CD4-positive, alpha-beta T cell (primary cell): ENCODE data around the gene SCUBE1. TPM values are rescaled to one million over a fixed set of nuclear protein-coding genes. Genes with fewer than 3 reads are reported as not detected.

Experiments used
- ATAC-seq: fragments of 200-7000 bp; cut with Tn5 transposase; one replicate; pipeline ENCODE4 v1.10.0; 2022; ENCODE audit warnings: mild to moderate bottlenecking; ENCODE audit not compliant: poor library complexity
- CTCF ChIA-PET: fragments of 350-600 bp; sonication (Branson Sonifier 250); formaldehyde crosslinking; loops from one replicate; lab custom pipeline; 2021; ENCODE audit warnings: antibody characterized with exemption, inconsistent platforms; lab: Charles Lee
- POLR2A ChIA-PET: fragments of 350-600 bp; sonication (Branson Sonifier 250); formaldehyde crosslinking; loops from one replicate; lab custom pipeline; 2021; ENCODE audit warnings: antibody characterized with exemption, inconsistent platforms; lab: Charles Lee
- DNase-seq, 14 experiments: peaks; one replicate each; pipeline ENCODE4 v3.0.0-alpha.2; 2013 to 2020; ENCODE audit warnings: mixed read lengths in 2 of 14
- H3K27ac ChIP-seq, 2 donors: one replicate each; pipeline versions ENCODE4 v1.5.1 to v1.7.0; 2013; ENCODE audit warnings: low read length in 2 of 2, low read depth in 1 of 2, mild to moderate bottlenecking in 1 of 2
- H3K27me3 ChIP-seq, 2 experiments: 1 replicate in 1 of 2; 2 replicates in 1 of 2; pipeline versions ENCODE4 v1.6.1 to v1.7.0; 2013; ENCODE audit warnings: low read length in 2 of 2, control low read depth in 1 of 2, mild to moderate bottlenecking in 1 of 2, moderate library complexity in 1 of 2; ENCODE audit not compliant: insufficient read depth in 2 of 2, control insufficient read depth in 1 of 2
- H3K36me3 ChIP-seq: one replicate; pipeline ENCODE4 v1.6.1; 2013; ENCODE audit warnings: low read length, control low read depth; ENCODE audit not compliant: insufficient read depth
- H3K4me1 ChIP-seq: one replicate; pipeline ENCODE4 v1.6.1; 2013; ENCODE audit warnings: low read length, control low read depth; ENCODE audit not compliant: insufficient read depth
- H3K4me3 ChIP-seq: one replicate; pipeline ENCODE4 v1.5.1; 2013; ENCODE audit warnings: mild to moderate bottlenecking, low read length, moderate library complexity
- H3K9me3 ChIP-seq, 2 experiments: 1 replicate in 1 of 2; 2 replicates in 1 of 2; pipeline versions ENCODE4 v1.6.1 to v1.7.0; 2013; ENCODE audit warnings: low read length in 2 of 2, mild to moderate bottlenecking in 2 of 2, control low read depth in 1 of 2, moderate library complexity in 1 of 2; ENCODE audit not compliant: control insufficient read depth in 1 of 2, insufficient read depth in 1 of 2
- H3K27ac Mint-ChIP-seq: one replicate; pipeline ENCODE4 v1.8.0; 2020; ENCODE audit warnings: mixed read lengths
- H3K27me3 Mint-ChIP-seq: one replicate; pipeline ENCODE4 v1.8.0; 2021; ENCODE audit warnings: mixed read lengths
- H3K36me3 Mint-ChIP-seq: one replicate; pipeline ENCODE4 v1.8.0; 2021; ENCODE audit warnings: low read depth, mixed read lengths
- H3K4me1 Mint-ChIP-seq: one replicate; pipeline ENCODE4 v1.8.0; 2021; ENCODE audit warnings: low read depth, mixed read lengths
- H3K4me3 Mint-ChIP-seq: one replicate; pipeline ENCODE4 v1.8.0; 2020; ENCODE audit warnings: mild to moderate bottlenecking, mixed read lengths
- H3K9me3 Mint-ChIP-seq: one replicate; pipeline ENCODE4 v1.8.0; 2020; ENCODE audit warnings: mixed read lengths
- CTCF ChIP-seq: fragments of 200-600 bp; IDR thresholded peaks from one replicate; pipeline ENCODE4 v1.8.0; 2022; ENCODE audit warnings: antibody characterized with exemption, mild to moderate bottlenecking
- intact Hi-C, 2 experiments: fragments of 100-400 bp; cut with DNase I in 1 of 2; cut with micrococcal nuclease in 1 of 2; formaldehyde crosslinking; loops; one replicate each; pipeline versions ENCODE4 v1.15.1 to v1.9.0; 2023 to 2025; cut with DNase I, micrococcal nuclease
- total RNA-seq, 174 experiments: library from RNA in 2 of 174; stranded (reverse) in 2 of 174; gene quantifications; one replicate each; pipeline ENCODE4 v1.2.3 and lab custom pipeline; 2021 to 2026

Gene SCUBE1
- total RNA-seq, 2 experiments from 2014 or later: not detected

- Histone ChIP-seq H3K4me3 (no peak overlapping the region), H3K36me3 (peaks cover 11% of the 10 kb centered on the region), H3K4me1 (peaks cover 6% of the 10 kb centered on the region), H3K27me3 (no peaks in the 10 kb centered on the region), H3K9me3 (no peaks in the 10 kb centered on the region), H3K27ac (no peak overlapping the region)
- peaks cover 5% of the 10 kb centered on the region for H3K36me3 Mint-ChIP-seq
- no peaks in the 10 kb centered on the region for H3K9me3 Mint-ChIP-seq
- no peak for TF ChIP-seq CTCF
- no peak overlapping the region for H3K27ac Mint-ChIP-seq
- CTCF ChIA-PET: no interaction called here
- POLR2A ChIA-PET: no interaction called here
- no peak overlapping the region for H3K4me3 Mint-ChIP-seq
- no peaks in the 10 kb centered on the region for H3K27me3 Mint-ChIP-seq
- intact Hi-C loops: no loop called here
- no peak for ATAC-seq
- no peaks in the 10 kb centered on the region for H3K4me1 Mint-ChIP-seq
- DNase-seq: no peak
Observed at GRCh38 chr22:43162412-43163150, 180.6 kb downstream of the SCUBE1 start.

GRCh38 chr22:43160497-43161126 lies 182.6 kb downstream of the SCUBE1 start:
- peaks cover 4% of the 10 kb centered on the region for H3K36me3 Mint-ChIP-seq
- intact Hi-C loops: no loop called here
- no peaks in the 10 kb centered on the region for H3K9me3 Mint-ChIP-seq
- peaks cover 13% of the 10 kb centered on the region for H3K36me3 ChIP-seq
- CTCF ChIA-PET: no interaction called here
- H3K4me1 Mint-ChIP-seq: no peaks in the 10 kb centered on the region
- no peak overlapping the region for H3K4me3 Mint-ChIP-seq
- no peak overlapping the region for H3K4me3 ChIP-seq
- H3K4me1 ChIP-seq: peaks cover 11% of the 10 kb centered on the region
- POLR2A ChIA-PET: interaction anchor here (1.0 kb wide), 1 partner anchor 27 kb away, joined by 3 read pairs; no protein-coding TSS in a partner anchor
- no peaks in the 10 kb centered on the region for H3K27me3 Mint-ChIP-seq
- no peaks in the 10 kb centered on the region for H3K9me3 ChIP-seq
- no peaks in the 10 kb centered on the region for H3K27me3 ChIP-seq
- DNase-seq: no peak
- no peak overlapping the region for H3K27ac Mint-ChIP-seq
- no peak for ATAC-seq
- no peak overlapping the region for H3K27ac ChIP-seq
- no peak for TF ChIP-seq CTCF

- no peaks in the 10 kb centered on the region for H3K9me3 Mint-ChIP-seq
- Histone ChIP-seq H3K9me3 (no peaks in the 10 kb centered on the region), H3K4me3 (no peak overlapping the region), H3K36me3 (peaks cover 13% of the 10 kb centered on the region), H3K27ac (no peak overlapping the region), H3K4me1 (peaks cover 15% of the 10 kb centered on the region), H3K27me3 (no peaks in the 10 kb centered on the region)
- no peak overlapping the region for H3K4me3 Mint-ChIP-seq
- ChIA-PET CTCF (interaction anchor here (0.5 kb wide), 1 partner anchor 70 kb away, joined by 4 read pairs; no protein-coding TSS in a partner anchor), POLR2A (no interaction called here)
- ATAC-seq (no peak), DNase-seq (no peak)
- H3K27ac Mint-ChIP-seq: no peak overlapping the region
- H3K4me1 Mint-ChIP-seq: no peaks in the 10 kb centered on the region
- H3K36me3 Mint-ChIP-seq: peaks cover 4% of the 10 kb centered on the region
- intact Hi-C loops: no loop called here
- no peak for TF ChIP-seq CTCF
- no peaks in the 10 kb centered on the region for H3K27me3 Mint-ChIP-seq
Observed at GRCh38 chr22:43159484-43160178, 183.5 kb downstream of the SCUBE1 start.
